Measurements from ENCODE around the gene ZNF221.

ZNF221 gene

DNA sequence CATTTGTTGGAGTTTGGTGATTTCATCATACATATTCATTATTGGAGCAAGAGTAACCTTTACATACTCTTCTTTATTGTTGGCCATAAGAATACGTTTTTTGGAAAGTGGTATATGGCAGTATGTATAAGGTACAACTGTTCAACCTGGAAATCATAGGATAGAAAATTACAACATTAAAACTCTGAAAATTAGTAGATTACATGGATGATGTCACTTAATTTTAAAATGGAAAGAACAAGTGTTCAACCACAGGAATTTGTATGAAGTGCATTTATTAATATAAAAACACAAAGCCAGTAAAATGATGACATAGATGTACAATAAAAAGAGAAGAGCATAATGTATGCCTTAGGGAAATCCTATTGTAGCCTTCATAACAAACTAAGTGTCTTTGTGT is 25.7 kb downstream of the ZNF221 start:
- H3K27me3 ChIP-seq (ENCODE audit: control insufficient read depth, insufficient read depth, low read length), result no peaks in the 10 kb centered on the region
- H3K27ac ChIP-seq (ENCODE audit: low read depth, low read length), result no peak overlapping the region
- H3K4me1 ChIP-seq (ENCODE audit: control insufficient read depth, insufficient read depth, low read length), result no peaks in the 10 kb centered on the region
- H3K36me3 ChIP-seq (ENCODE audit: control insufficient read depth, insufficient read depth, low read length), result no peaks in the 10 kb centered on the region
- no peak overlapping the region for H3K9ac ChIP-seq (ENCODE audit: low read length)
- H3K4me3 ChIP-seq (ENCODE audit: low read length), result no peak overlapping the region

DNA sequence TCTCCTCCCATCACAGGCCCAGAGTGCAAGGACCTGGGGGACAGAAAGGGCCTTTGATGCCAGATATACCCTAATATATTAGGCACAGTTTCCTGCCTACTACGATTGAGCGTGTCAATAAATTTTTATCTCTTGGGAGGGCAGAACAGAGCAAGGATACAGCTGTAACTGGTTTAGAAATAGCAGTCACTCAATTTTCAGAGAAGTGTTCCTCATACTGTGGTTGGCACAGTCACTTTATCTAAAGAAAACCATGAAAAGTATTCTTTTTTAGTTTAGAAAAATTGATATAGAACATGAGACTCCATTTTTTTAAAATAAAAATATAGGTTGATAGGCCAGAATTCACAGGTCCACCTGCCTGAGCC is 32.5 kb downstream of the ZNF221 start:
- Histone ChIP-seq H3K36me3 (ENCODE audit: control insufficient read depth, insufficient read depth, low read length) (peaks cover 3% of the 10 kb centered on the region), H3K4me3 (ENCODE audit: low read length) (peak overlapping the region; percentile 93), H3K27me3 (ENCODE audit: control insufficient read depth, insufficient read depth, low read length) (no peaks in the 10 kb centered on the region), H3K4me1 (ENCODE audit: control insufficient read depth, insufficient read depth, low read length) (peaks cover 3% of the 10 kb centered on the region), H3K9ac (ENCODE audit: low read length) (no peak overlapping the region), H3K27ac (ENCODE audit: low read depth, low read length) (peak overlapping the region; percentile 83)

DNA sequence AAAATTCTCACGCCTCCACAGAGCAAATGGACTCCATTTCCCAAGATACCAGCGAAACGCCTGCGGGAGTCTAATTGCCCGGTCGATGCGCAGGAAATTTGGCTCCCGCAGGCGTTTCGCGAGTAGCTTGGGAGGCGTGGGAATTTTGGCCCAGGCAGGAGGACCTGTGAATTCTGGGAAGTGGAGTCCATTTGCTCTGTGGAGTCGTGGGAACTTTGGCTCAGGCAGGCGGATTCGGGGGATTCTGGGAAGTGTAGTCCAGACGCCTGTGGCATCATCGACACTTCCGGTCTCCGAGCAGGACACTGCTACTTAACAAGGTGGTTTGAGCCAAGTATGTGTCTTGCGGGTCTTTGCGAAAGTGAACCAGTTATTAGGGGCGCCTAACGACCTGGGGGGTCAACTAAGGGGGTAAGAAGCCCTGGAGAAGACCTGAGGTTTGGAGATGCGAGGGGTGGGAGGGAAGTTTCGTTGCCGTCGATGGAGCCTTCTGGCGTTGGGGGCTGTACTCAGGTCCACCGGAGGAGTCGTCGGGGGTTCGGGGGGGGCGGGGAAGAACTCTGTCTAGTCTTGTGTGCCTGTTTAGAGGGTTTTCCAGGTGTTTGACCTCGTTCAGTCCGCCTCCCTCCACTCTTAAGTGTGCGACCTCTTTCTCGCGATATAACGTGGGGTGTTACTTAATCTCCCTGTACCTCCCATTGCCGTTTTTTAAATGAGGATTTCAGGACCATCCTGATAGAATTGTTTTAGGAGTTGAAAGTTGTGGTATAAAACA is 33.1 kb downstream of the ZNF221 start, which contains the start of gene ZNF155:
Gene ZNF155, plus strand, starts transcription at position 277 of the 775 bp plus-strand sequence. CDS start 4,356 bp downstream, outside the sequence.
- Histone ChIP-seq H3K9ac (ENCODE audit: low read length) (peak within 1 kb of the TSS; percentile 77), H3K36me3 (ENCODE audit: control insufficient read depth, insufficient read depth, low read length) (peaks cover 3% of the 10 kb centered on the region), H3K4me3 (ENCODE audit: low read length) (peak within 1 kb of the TSS; percentile 93), H3K27ac (ENCODE audit: low read depth, low read length) (peak within 1 kb of the TSS; percentile 83), H3K27me3 (ENCODE audit: control insufficient read depth, insufficient read depth, low read length) (no peaks in the 10 kb centered on the region), H3K4me1 (ENCODE audit: control insufficient read depth, insufficient read depth, low read length) (peaks cover 3% of the 10 kb centered on the region)

DNA sequence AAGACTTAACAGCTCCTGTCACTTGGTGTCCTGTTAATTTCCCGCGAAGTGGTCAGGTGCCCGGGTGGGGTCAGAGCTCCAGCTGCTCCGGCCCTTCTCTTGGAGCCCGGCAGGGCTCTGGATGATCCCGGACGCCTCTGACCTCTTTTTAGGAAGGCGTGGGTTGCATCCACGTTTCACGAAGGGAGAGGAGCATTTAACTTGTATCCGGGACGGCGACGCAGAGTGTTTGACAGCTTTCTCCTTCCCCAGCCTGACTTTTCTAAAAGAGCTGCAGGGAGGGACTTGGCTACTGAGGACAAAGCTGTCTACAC is 33.6 kb downstream of the ZNF221 start:
- Histone ChIP-seq H3K27me3 (ENCODE audit: control insufficient read depth, insufficient read depth, low read length) (no peaks in the 10 kb centered on the region), H3K4me3 (ENCODE audit: low read length) (peak overlapping the region; percentile 93), H3K27ac (ENCODE audit: low read depth, low read length) (no peak overlapping the region), H3K36me3 (ENCODE audit: control insufficient read depth, insufficient read depth, low read length) (peaks cover 7% of the 10 kb centered on the region), H3K4me1 (ENCODE audit: control insufficient read depth, insufficient read depth, low read length) (peaks cover 3% of the 10 kb centered on the region), H3K9ac (ENCODE audit: low read length) (no peak overlapping the region)

DNA sequence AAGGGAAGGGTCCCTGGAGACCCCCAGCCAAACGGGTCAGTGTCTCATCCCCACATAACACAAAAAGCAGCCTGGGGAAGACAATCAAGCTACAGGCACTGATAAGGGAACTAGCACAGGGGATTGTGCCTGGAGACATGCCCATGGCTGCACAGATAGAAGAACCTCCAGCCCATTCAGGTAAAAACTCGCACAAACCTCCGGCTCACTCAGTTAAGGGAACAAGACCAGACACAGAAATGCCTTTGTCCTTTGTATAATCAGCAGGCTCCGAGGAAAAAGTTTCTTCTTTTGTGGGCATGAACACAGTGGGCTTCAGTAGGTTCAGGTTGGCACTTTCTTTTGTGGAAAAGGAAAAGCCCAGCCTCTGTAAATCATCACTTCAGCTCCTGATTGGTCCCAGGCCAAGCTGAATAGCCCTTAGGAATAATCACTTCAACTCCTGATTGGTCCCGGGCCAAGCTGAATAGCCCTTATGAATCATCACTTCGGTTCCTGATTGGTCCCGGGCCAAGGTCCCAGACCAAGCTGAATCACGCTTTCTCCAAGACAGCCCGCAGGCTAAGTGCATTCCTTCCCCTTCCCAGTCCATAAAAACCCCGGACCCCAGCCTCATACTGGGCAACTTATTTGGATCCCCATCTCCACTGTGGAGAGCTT is 46.7 kb downstream of the ZNF221 start:
- H3K36me3 ChIP-seq (ENCODE audit: control insufficient read depth, insufficient read depth, low read length), result peaks cover 18% of the 10 kb centered on the region
- no peaks in the 10 kb centered on the region for H3K27me3 ChIP-seq (ENCODE audit: control insufficient read depth, insufficient read depth, low read length)
- H3K9ac ChIP-seq (ENCODE audit: low read length), result no peak overlapping the region
- no peaks in the 10 kb centered on the region for H3K4me1 ChIP-seq (ENCODE audit: control insufficient read depth, insufficient read depth, low read length)
- no peak overlapping the region for H3K4me3 ChIP-seq (ENCODE audit: low read length)
- H3K27ac ChIP-seq (ENCODE audit: low read depth, low read length), result no peak overlapping the region

DNA sequence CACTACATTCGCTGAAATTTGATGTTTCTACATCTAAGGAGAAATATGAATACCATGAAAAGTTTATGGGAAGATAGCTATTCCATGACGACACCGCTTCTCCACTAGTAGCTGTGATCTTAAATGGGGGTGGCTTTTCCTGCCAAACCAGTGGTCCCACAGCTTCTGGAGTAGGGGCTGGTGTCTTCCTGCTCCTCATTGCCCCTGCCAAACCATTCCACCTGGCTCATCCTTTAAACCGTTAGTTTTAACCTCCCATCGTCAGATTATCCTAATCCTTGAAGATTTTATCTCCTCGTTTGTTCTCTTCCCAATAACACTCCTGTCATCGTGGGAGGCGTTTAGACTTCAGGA is 51.2 kb downstream of the ZNF221 start:
- Histone ChIP-seq H3K36me3 (ENCODE audit: control insufficient read depth, insufficient read depth, low read length) (peaks cover 9% of the 10 kb centered on the region), H3K4me3 (ENCODE audit: low read length) (peak overlapping the region; percentile 97), H3K4me1 (ENCODE audit: control insufficient read depth, insufficient read depth, low read length) (peaks cover 5% of the 10 kb centered on the region), H3K27me3 (ENCODE audit: control insufficient read depth, insufficient read depth, low read length) (no peaks in the 10 kb centered on the region), H3K9ac (ENCODE audit: low read length) (peak overlapping the region; percentile 42), H3K27ac (ENCODE audit: low read depth, low read length) (peak overlapping the region; percentile 56)

DNA sequence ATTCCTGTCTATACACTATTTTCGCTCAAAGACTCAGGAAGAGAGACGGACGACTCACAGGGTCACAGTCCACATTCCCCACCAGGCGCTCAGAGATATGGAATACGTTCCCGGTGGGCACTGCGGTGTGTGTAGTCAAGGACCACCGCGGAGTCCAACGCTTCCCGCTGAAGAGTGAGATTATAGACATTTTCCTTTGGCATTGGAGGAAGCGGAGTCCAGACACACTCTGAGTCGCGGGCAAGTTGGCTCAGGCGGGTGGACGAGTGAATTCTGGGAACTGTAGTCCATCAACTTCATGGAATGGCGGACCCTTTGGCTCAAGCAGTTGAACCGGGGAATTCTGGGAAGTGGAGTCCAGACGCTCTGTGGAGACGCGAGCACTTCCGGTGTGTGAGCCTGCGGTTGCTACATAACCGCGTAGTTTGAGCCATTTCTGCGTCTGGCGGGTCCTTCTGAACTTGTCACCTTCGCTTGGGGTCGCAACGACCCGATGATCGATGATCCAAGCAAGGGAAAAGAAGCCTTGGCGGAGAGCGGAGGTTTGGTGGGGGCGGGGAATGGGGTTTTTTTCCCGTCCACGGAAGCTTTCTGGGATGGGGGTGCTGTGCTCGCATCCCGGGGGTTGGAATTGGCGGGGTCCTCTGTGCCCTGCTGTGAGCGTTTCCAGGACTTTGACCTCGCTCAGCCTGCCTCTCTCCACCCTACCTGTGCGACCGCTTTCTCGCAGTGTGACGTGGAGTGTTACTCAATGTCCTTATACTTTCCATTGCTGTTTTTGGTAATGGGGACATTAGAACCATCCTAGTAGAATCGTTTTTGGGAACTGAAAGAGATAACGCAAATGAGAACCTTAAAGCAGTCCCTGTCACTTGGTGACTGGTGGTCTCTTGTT is 51.8 kb downstream of the ZNF221 start, which contains the start of gene ZNF230:
Gene ZNF230, plus strand, starts transcription at position 392 of the 895 bp plus-strand sequence. CDS start 4,122 bp downstream, outside the sequence.
- H3K27ac ChIP-seq (ENCODE audit: low read depth, low read length), result peak within 1 kb of the TSS; percentile 72
- no peaks in the 10 kb centered on the region for H3K27me3 ChIP-seq (ENCODE audit: control insufficient read depth, insufficient read depth, low read length)
- peak within 1 kb of the TSS; percentile 97 for H3K4me3 ChIP-seq (ENCODE audit: low read length)
- peaks cover 5% of the 10 kb centered on the region for H3K4me1 ChIP-seq (ENCODE audit: control insufficient read depth, insufficient read depth, low read length)
- peaks cover 16% of the 10 kb centered on the region for H3K36me3 ChIP-seq (ENCODE audit: control insufficient read depth, insufficient read depth, low read length)
- peak within 1 kb of the TSS; percentile 81 for H3K9ac ChIP-seq (ENCODE audit: low read length)

DNA sequence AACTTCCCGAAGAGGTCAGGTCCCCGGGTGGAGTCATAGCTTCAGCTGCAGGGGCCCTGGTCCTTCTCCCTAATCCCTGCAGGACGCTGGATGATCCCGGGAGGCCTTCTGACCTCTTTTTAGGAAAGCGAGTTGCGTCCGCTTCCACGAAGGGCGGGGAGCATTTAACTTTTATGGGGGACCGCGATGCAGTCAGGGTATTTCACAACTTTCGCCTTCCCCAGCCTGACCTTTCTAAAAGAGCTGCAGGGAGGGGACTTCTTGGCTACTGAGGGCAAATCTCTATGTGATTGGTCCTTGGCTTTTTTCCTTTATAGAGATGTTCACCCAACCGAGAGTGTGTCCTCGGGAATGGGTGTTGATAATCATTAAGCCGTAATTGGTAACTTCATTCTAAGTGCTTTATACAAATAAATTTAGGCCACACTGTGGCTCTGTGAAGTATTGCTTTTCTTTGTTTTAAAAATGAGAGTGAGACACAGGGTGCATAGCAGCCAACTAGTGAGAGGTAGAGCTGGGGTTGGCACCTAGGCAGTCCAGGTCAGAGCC is 52.5 kb downstream of the ZNF221 start:
- Histone ChIP-seq H3K9ac (ENCODE audit: low read length) (peak overlapping the region; percentile 81), H3K36me3 (ENCODE audit: control insufficient read depth, insufficient read depth, low read length) (peaks cover 21% of the 10 kb centered on the region), H3K4me3 (ENCODE audit: low read length) (peak overlapping the region; percentile 97), H3K27ac (ENCODE audit: low read depth, low read length) (no peak overlapping the region), H3K27me3 (ENCODE audit: control insufficient read depth, insufficient read depth, low read length) (no peaks in the 10 kb centered on the region), H3K4me1 (ENCODE audit: control insufficient read depth, insufficient read depth, low read length) (peaks cover 5% of the 10 kb centered on the region)

DNA sequence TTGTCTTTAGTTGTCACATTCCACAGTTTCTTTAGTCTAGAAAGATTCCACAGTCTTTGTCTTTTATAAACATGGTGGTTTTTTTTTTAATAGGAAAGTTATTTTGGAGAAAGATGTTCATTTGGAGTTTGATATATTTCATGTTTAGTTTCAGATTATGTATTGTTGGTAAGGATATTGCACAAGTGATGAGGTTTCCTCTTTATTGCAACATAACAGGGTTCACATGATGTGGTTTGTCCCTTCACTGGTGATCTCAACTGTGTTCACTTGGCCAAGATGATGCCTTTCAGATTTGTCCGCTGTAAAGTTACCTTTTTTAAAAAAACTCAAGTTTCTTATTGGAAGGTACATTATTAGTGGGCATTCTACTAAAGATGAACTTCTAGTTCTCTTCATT is 54.9 kb downstream of the ZNF221 start:
- H3K9ac ChIP-seq (ENCODE audit: low read length), result no peak overlapping the region
- peaks cover 5% of the 10 kb centered on the region for H3K4me1 ChIP-seq (ENCODE audit: control insufficient read depth, insufficient read depth, low read length)
- H3K27me3 ChIP-seq (ENCODE audit: control insufficient read depth, insufficient read depth, low read length), result no peaks in the 10 kb centered on the region
- H3K27ac ChIP-seq (ENCODE audit: low read depth, low read length), result no peak overlapping the region
- no peak overlapping the region for H3K4me3 ChIP-seq (ENCODE audit: low read length)
- H3K36me3 ChIP-seq (ENCODE audit: control insufficient read depth, insufficient read depth, low read length), result peaks cover 43% of the 10 kb centered on the region

DNA sequence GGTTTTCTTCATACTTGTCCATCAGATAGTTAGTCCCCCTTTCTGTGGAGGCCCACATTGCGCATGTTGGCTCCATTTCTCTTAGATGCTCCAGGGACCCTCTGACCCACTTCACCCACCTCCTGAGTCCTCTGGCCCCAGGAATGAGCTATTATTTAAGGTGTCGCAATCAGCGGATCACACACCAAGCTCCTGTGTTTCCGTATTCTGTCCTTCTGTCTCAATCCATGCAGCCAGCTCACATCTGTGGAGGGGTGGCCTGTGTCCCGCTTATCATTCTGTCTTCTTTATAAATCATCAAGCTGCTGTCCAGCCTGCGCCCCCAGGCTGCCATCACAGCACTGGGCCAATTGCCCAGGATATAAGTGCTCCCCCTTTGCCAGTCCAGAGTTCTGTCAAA is 56.4 kb downstream of the ZNF221 start:
- H3K27me3 ChIP-seq (ENCODE audit: control insufficient read depth, insufficient read depth, low read length), result no peaks in the 10 kb centered on the region
- no peak overlapping the region for H3K4me3 ChIP-seq (ENCODE audit: low read length)
- H3K4me1 ChIP-seq (ENCODE audit: control insufficient read depth, insufficient read depth, low read length), result peaks cover 5% of the 10 kb centered on the region
- peaks cover 53% of the 10 kb centered on the region for H3K36me3 ChIP-seq (ENCODE audit: control insufficient read depth, insufficient read depth, low read length)
- H3K27ac ChIP-seq (ENCODE audit: low read depth, low read length), result no peak overlapping the region
- H3K9ac ChIP-seq (ENCODE audit: low read length), result no peak overlapping the region

DNA sequence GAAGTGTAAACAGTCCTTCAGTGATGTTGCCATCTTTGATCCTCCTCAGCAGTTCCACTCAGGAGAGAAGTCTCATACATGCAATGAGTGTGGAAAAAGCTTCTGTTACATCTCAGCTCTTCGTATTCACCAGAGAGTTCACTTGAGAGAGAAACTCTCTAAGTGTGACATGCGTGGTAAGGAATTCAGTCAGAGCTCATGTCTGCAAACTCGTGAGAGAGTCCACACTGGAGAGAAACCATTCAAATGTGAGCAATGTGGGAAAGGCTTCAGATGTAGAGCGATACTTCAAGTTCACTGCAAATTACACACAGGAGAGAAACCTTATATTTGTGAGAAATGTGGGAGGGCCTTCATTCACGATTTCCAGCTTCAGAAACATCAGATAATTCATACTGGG is 59.4 kb downstream of the ZNF221 start:
- Histone ChIP-seq H3K9ac (ENCODE audit: low read length) (no peak overlapping the region), H3K4me1 (ENCODE audit: control insufficient read depth, insufficient read depth, low read length) (no peaks in the 10 kb centered on the region), H3K4me3 (ENCODE audit: low read length) (no peak overlapping the region), H3K36me3 (ENCODE audit: control insufficient read depth, insufficient read depth, low read length) (peaks cover 49% of the 10 kb centered on the region), H3K27ac (ENCODE audit: low read depth, low read length) (no peak overlapping the region), H3K27me3 (ENCODE audit: control insufficient read depth, insufficient read depth, low read length) (no peaks in the 10 kb centered on the region)

Measured in rectal smooth muscle tissue (tissue), 1 donor.